Smooth muscle cell (in vitro differentiated cells): Measurements from ENCODE around the gene MARVELD2. TPM values are rescaled to one million over a fixed set of nuclear protein-coding genes. Genes with fewer than 3 reads are reported as not detected.
"Not testable (repeated sequence)": the region's sequence is repeated elsewhere in the genome, so short reads cannot be mapped to it uniquely, and the experiment has no call there.

Experiments
- DNase-seq: peaks from one replicate; lab custom pipeline; 2025; ENCODE audit not compliant: unreplicated experiment; lab: John Stamatoyannopoulos, UW
- H2AFZ ChIP-seq: fragments of 200-600 bp; sonication (generic); 2 replicates; pipeline ENCODE4 v1.6.0; 2016; ENCODE audit warnings: antibody characterized with exemption, low read depth, mild to moderate bottlenecking
- H3F3A ChIP-seq: fragments of 200-600 bp; sonication (generic); 2 replicates; pipeline ENCODE4 v1.6.0; 2017; ENCODE audit warnings: antibody characterized with exemption, low read depth
- H3K27ac ChIP-seq: fragments of 200-600 bp; sonication (generic); 2 replicates; pipeline ENCODE4 v1.5.1; 2016; ENCODE audit warnings: low read depth, mild to moderate bottlenecking
- H3K27me3 ChIP-seq: fragments of 200-600 bp; sonication (generic); 2 replicates; pipeline ENCODE4 v1.6.1; 2016; ENCODE audit warnings: low read depth, mild to moderate bottlenecking
- H3K36me3 ChIP-seq: fragments of 200-600 bp; sonication (generic); 2 replicates; pipeline ENCODE4 v1.5.1; 2016; ENCODE audit warnings: low read depth
- H3K4me1 ChIP-seq: fragments of 200-600 bp; sonication (generic); 2 replicates; pipeline ENCODE4 v1.5.1; 2016; ENCODE audit warnings: low read depth
- H3K4me2 ChIP-seq: fragments of 200-600 bp; sonication (generic); 2 replicates; pipeline ENCODE4 v1.6.0; 2016; ENCODE audit warnings: mild to moderate bottlenecking
- H3K4me3 ChIP-seq: fragments of 200-600 bp; sonication (generic); 2 replicates; pipeline ENCODE4 v1.5.1; 2016; ENCODE audit warnings: mild to moderate bottlenecking
- H3K79me2 ChIP-seq: fragments of 200-600 bp; sonication (generic); 2 replicates; pipeline ENCODE4 v1.6.0; 2016; ENCODE audit warnings: low read depth, mild to moderate bottlenecking
- H3K9ac ChIP-seq: fragments of 200-600 bp; sonication (generic); 2 replicates; pipeline ENCODE4 v1.6.0; 2016; ENCODE audit warnings: low read depth
- H3K9me3 ChIP-seq: fragments of 200-600 bp; sonication (generic); replicated peaks from 2 replicates; pipeline ENCODE4 v1.5.1; 2016; ENCODE audit warnings: low read depth
- H4K20me1 ChIP-seq: fragments of 200-600 bp; sonication (generic); 2 replicates; pipeline ENCODE4 v1.6.0; 2016; ENCODE audit warnings: low read depth
- WGBS: methylation state at CpG from one replicate; pipeline ENCODE4 v1.1.7; 2016; ENCODE audit warnings: low lambda C conversion rate; 5-methylcytosine and 5-hydroxymethylcytosine counted together
- polyA plus RNA-seq: library from polyadenylated mRNA; unstranded; fragments of >200 nt; fragmentation: Nextera tagmentation; extraction: Ambion mirVana; gene quantifications from 2 replicates; pipeline ENCODE4 v1.2.1, GENCODE V29; 2016
- total RNA-seq: library from RNA; depleted of rRNA; stranded (reverse); fragments of >200 nt; gene quantifications from 2 replicates; pipeline ENCODE4 v1.2.3, GENCODE V29; 2014
- TF ChIP-seq, protein P1 (sequence below): fragments of 200-600 bp; sonication (generic); IDR thresholded peaks from 2 replicates; pipeline ENCODE4 v1.5.1; 2017; ENCODE audit warnings: borderline replicate concordance, mild to moderate bottlenecking, antibody characterized with exemption; ENCODE audit not compliant: insufficient read depth, poor library complexity, severe bottlenecking

The MARVELD2 gene
- total and polyA plus RNA-seq, 2 experiments from 2014 or later: 1.4 to 8.3 TPM

DNA sequence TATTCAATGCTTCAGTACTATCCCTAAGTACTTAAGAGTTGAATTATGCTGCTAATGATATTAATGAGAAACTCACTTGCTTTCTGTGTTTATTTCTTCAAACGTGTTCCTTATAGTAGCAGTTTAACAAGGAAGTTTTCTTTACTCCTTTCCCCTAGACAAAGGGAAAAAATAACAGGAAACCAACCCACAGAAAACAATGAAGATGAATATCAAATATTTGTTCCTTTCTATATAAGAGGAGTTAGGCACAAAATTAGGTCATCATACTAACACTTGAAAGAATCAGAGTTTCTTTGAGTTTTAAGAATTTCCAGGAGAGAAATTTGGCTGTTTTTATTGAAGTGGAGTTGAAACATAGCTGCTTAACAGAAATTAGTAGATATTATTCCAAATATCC is 62.3 kb downstream of the MARVELD2 start:
- peak overlapping the region; percentile 5 for H2AFZ ChIP-seq
- H3K36me3 ChIP-seq: no peaks in the 10 kb centered on the region
- no peak overlapping the region for H3K4me2 ChIP-seq
- no peaks in the 10 kb centered on the region for H3K4me1 ChIP-seq
- no peak overlapping the region for H3K4me3 ChIP-seq
- no peaks in the 10 kb centered on the region for H3K27me3 ChIP-seq
- DNase-seq: no peak
- H3F3A ChIP-seq: no peaks in the 10 kb centered on the region
- no peaks in the 10 kb centered on the region for H3K9me3 ChIP-seq
- no peaks in the 10 kb centered on the region for H3K79me2 ChIP-seq
- no peak overlapping the region for H3K27ac ChIP-seq
- TF ChIP-seq, protein P1, sequence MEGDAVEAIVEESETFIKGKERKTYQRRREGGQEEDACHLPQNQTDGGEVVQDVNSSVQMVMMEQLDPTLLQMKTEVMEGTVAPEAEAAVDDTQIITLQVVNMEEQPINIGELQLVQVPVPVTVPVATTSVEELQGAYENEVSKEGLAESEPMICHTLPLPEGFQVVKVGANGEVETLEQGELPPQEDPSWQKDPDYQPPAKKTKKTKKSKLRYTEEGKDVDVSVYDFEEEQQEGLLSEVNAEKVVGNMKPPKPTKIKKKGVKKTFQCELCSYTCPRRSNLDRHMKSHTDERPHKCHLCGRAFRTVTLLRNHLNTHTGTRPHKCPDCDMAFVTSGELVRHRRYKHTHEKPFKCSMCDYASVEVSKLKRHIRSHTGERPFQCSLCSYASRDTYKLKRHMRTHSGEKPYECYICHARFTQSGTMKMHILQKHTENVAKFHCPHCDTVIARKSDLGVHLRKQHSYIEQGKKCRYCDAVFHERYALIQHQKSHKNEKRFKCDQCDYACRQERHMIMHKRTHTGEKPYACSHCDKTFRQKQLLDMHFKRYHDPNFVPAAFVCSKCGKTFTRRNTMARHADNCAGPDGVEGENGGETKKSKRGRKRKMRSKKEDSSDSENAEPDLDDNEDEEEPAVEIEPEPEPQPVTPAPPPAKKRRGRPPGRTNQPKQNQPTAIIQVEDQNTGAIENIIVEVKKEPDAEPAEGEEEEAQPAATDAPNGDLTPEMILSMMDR: no peak
- WGBS: 56% methylated on average over 1 of the region's 1 CpG
- no peak overlapping the region for H3K9ac ChIP-seq
- no peaks in the 10 kb centered on the region for H4K20me1 ChIP-seq

DNA sequence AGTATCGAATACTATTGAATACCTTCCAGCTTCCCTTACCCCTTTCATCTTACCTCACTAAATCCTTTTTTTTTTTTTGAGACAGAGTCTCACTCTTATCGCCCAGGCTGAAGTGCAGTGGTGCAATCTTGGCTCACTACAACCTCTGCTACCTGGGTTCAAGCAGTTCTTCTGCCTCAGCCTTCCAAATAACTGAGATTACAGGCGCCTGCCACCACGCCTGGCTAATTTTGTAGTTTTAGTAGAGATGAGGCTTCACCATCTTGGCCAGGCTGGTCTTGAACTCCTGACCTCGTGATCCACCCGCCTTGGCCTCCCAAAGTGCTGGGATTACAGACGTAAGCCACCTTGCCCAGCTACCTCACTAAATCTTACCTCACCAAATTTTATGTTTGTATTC is 63.4 kb downstream of the MARVELD2 start:
- not testable (repeated sequence) for H3K4me1 ChIP-seq, H3K79me2 ChIP-seq, H3K9me3 ChIP-seq, H3F3A ChIP-seq, H3K27ac ChIP-seq, H4K20me1 ChIP-seq, H2AFZ ChIP-seq, H3K4me2 ChIP-seq, DNase-seq, H3K4me3 ChIP-seq, H3K9ac ChIP-seq, H3K36me3 ChIP-seq, H3K27me3 ChIP-seq
- 95% methylated on average over 7 of the region's 7 CpGs for WGBS

DNA sequence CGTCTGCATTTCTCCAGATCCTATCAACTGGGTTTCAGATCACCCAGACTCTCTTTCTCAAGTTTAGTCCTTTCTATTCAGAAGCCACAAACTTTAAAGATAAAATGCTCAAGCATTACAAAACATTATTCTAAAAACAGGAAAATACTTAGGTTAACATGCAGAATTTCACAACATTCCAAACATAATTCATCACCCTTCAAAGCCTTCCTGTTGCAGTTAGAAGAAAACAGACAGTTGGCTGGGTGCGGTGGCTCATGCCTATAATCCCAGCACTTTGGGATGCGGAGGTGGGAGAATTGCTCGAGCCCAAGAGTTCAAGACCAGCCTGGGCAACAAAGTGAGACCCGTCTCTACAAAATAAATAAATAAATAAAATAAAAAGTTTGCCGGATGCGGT is 70.0 kb downstream of the MARVELD2 start:
- no peaks in the 10 kb centered on the region for H3F3A ChIP-seq
- no peaks in the 10 kb centered on the region for H4K20me1 ChIP-seq
- no peak overlapping the region for H3K27ac ChIP-seq
- TF ChIP-seq, protein P1: no peak
- no peaks in the 10 kb centered on the region for H3K79me2 ChIP-seq
- no peak overlapping the region for H3K4me3 ChIP-seq
- H3K9ac ChIP-seq: no peak overlapping the region
- peaks cover 3% of the 10 kb centered on the region for H3K4me1 ChIP-seq
- no peak overlapping the region for H3K4me2 ChIP-seq
- 58% methylated on average over 7 of the region's 7 CpGs for WGBS
- H2AFZ ChIP-seq: no peak overlapping the region
- no peaks in the 10 kb centered on the region for H3K9me3 ChIP-seq
- peaks cover 4% of the 10 kb centered on the region for H3K27me3 ChIP-seq
- H3K36me3 ChIP-seq: no peaks in the 10 kb centered on the region
- no peak for DNase-seq

DNA sequence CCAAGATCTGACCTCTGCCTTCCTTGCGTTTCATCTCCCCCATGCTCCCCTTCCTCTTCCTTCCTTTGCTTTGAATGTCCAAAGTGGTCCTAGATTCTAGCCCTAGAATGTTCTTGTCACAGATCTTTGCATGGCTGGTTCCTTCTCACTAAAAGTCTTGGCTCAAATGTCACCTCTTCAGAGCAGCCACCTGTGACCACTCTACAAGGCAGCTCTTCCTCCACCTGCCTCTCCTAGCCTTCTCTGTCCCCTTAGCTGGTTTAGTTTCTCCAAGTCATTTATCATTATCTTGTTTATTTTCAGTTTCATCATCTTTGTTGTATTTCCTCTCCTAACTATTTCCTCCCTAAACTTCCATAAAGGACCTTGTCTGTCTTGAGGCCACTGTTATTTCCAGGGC is 70.6 kb downstream of the MARVELD2 start:
- Histone ChIP-seq H3F3A (no peaks in the 10 kb centered on the region), H3K9ac (no peak overlapping the region), H3K9me3 (no peaks in the 10 kb centered on the region), H3K36me3 (no peaks in the 10 kb centered on the region), H3K4me3 (no peak overlapping the region), H3K27me3 (peaks cover 10% of the 10 kb centered on the region), H4K20me1 (no peaks in the 10 kb centered on the region), H3K4me1 (peaks cover 3% of the 10 kb centered on the region), H2AFZ (no peak overlapping the region), H3K27ac (no peak overlapping the region), H3K79me2 (no peaks in the 10 kb centered on the region), H3K4me2 (no peak overlapping the region)
- WGBS: 94% methylated on average over 1 of the region's 1 CpG
- TF ChIP-seq, protein P1: no peak
- DNase-seq: no peak
